Astrocyte of the spinal cord (primary cell): ENCODE measurements around the gene PSD2.

Experiments used
- DNase-seq: peaks from one replicate; pipeline ENCODE4 v3.0.0; 2011; ENCODE audit warnings: low read depth, low spot score
- H3K4me3 ChIP-seq: 2 replicates; pipeline ENCODE4 v1.5.1; 2011; ENCODE audit warnings: low read depth, mild to moderate bottlenecking, low read length, moderate library complexity
- CTCF ChIP-seq: IDR thresholded peaks from 2 replicates; pipeline ENCODE4 v1.5.1; 2012; ENCODE audit warnings: low read depth, mild to moderate bottlenecking, low read length, inconsistent platforms
- in situ Hi-C: cut with HindIII; loops from 2 replicates; pipeline ENCODE4 v1.10.0; 2017; ENCODE audit warnings: low sequenced_read_pairs

The PSD2 gene

DNA sequence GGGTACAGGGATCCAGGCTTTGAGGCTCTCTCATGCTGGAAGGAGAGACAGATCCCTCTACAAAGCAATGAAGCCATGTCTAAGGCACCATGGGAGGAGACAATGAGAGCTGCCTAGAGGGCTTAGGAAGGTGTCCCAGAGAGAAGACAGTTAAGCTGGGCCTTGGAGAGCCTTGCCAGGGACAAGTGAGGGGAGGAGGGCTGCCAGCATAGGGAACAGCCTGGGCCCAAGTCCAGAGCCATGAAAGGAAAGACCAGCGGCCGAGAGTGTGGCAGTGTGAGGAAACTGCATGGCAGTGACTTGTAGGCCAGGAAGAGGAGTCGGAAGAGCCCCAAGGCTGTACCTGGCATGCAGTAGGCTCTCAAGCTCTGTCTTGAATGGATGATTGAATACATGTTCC, 88.5 kb downstream of the PSD2 start:
- H3K4me3 ChIP-seq: no peak overlapping the region
- no peak for TF ChIP-seq CTCF
- in situ Hi-C loops: no loop called here
- DNase-seq: no peak

DNA sequence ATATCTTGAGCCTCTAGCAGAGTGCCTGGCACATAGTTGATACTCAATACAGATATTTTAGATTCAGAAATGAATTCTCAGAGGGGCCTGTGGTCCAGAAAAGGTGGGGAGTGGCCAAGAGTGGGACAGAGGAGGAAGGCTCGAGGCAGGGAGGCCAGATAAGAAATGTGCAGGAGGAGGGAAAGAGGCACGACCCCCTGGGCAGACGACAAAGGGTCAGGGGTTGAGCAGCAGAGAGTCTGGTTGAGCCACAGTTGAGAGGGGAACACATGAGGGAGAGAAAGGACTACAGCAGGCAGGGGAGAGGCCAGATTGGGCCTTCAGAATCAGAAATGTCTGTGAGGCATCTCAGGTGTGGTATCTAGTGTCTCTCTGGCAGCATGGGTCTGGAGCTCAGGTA, 89.1 kb downstream of the PSD2 start:
- in situ Hi-C loops: no loop called here
- TF ChIP-seq CTCF: no peak
- no peak overlapping the region for H3K4me3 ChIP-seq
- no peak for DNase-seq

- no peak for DNase-seq
- TF ChIP-seq CTCF: no peak
- in situ Hi-C loops: no loop called here
- no peak overlapping the region for H3K4me3 ChIP-seq
Measured at GRCh38 chr5:139885172-139885856, 89.7 kb downstream of the PSD2 start.

DNA sequence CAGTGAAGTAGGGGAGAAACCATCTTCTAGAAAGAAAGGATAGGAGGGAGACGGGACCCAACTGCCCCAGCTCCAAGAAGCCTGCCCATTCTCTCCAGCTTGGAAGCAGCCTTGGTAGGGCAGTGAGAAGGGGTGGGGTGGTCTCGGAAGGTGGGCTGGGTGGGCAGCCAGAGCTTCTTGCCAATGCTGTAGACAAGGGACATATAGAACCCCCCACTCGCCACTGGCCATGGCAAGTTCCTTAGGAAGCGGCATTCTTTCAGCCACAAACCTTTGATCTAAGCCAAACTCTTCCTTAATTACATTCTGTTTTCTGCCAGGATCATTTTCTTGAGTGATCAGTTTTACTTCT, 90.2 kb downstream of the PSD2 start:
- in situ Hi-C loops: no loop called here
- DNase-seq: no peak
- TF ChIP-seq CTCF: no peak
- H3K4me3 ChIP-seq: no peak overlapping the region

GRCh38 chr5:139886213-139886612, 90.6 kb downstream of the PSD2 start:
- no peak overlapping the region for H3K4me3 ChIP-seq
- no peak for DNase-seq
- in situ Hi-C loops: no loop called here
- no peak for TF ChIP-seq CTCF

- DNase-seq: no peak
- no peak overlapping the region for H3K4me3 ChIP-seq
- in situ Hi-C loops: no loop called here
- no peak for TF ChIP-seq CTCF
Measured at GRCh38 chr5:139888370-139888769, 92.8 kb downstream of the PSD2 start.

DNA sequence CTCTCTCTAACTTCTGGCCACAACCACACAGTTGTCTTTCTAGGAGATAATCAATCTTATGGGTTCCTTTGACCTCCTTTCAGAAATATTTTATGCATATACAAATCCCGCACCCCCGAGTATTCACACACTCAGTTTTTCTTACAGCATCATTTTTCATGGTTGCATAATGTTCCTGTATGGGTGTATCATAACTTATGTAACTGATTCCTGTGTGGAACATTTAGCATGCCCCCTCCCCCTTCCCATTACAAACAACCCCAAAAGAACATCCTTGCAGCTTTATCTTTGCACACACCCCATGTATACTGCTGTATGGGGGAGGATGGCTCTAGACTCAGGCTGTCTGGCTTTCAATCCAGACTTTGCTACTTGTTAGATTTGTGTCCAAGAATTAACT, 93.8 kb downstream of the PSD2 start:
- no peak for TF ChIP-seq CTCF
- no peak overlapping the region for H3K4me3 ChIP-seq
- DNase-seq: no peak
- in situ Hi-C loops: no loop called here
